HFF-Myc (cell line): ENCODE results near the gene CSAD.

Source experiments
- DNase-seq: peaks from one replicate; pipeline ENCODE4 v3.0.0-alpha.2; 2011; ENCODE audit warnings: low read depth; ENCODE audit errors: extremely low read depth
- H3K4me3 ChIP-seq: replicated peaks from 2 replicates; pipeline ENCODE4 v1.5.1; 2011; ENCODE audit warnings: low read depth, mild to moderate bottlenecking, control low read depth, low read length
- TF ChIP-seq, protein P1 (sequence below): IDR thresholded peaks from 2 replicates; pipeline ENCODE4 v1.5.1; 2012; ENCODE audit warnings: mild to moderate bottlenecking, low read depth, low read length, control low read depth; ENCODE audit errors: missing control alignments

Gene CSAD

DNA sequence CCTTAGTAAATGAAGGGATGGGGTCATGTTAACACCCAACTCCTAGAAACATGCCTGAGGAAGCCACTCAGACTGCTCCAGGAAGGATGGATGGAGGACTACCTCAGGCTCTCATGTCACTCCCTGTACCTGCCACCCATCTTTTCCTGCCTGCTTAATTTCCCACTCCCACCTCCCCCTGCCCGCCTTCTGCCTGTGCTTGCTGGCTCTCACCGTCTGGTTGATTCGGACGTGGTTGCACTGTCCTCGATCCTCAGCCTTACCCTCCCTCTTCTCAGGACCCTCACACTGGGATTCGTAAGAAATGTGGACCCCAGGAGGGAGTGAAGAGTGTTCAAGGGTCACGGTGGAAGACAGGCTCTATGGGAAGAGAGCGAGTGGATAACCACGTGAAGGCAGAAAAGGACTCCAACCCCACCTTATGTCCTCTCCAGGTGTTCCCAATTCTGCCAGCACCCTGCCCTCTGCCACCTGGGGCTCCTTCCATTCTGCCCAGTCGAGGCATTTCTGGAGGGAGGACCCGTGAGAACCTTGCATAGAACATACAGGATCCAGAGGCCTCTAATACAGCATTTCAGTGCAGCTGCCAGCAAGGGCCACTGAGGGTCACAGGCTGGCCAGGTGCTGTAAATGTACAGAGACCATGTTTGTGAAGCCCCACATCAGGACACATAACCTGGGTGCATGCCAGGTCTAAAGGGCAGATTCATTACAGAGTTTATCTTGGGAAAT lies 13.4 kb upstream of the CSAD start:
- TF ChIP-seq, protein P1, sequence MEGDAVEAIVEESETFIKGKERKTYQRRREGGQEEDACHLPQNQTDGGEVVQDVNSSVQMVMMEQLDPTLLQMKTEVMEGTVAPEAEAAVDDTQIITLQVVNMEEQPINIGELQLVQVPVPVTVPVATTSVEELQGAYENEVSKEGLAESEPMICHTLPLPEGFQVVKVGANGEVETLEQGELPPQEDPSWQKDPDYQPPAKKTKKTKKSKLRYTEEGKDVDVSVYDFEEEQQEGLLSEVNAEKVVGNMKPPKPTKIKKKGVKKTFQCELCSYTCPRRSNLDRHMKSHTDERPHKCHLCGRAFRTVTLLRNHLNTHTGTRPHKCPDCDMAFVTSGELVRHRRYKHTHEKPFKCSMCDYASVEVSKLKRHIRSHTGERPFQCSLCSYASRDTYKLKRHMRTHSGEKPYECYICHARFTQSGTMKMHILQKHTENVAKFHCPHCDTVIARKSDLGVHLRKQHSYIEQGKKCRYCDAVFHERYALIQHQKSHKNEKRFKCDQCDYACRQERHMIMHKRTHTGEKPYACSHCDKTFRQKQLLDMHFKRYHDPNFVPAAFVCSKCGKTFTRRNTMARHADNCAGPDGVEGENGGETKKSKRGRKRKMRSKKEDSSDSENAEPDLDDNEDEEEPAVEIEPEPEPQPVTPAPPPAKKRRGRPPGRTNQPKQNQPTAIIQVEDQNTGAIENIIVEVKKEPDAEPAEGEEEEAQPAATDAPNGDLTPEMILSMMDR: no peak
- H3K4me3 ChIP-seq: no peak overlapping the region
- DNase-seq: no peak

DNA sequence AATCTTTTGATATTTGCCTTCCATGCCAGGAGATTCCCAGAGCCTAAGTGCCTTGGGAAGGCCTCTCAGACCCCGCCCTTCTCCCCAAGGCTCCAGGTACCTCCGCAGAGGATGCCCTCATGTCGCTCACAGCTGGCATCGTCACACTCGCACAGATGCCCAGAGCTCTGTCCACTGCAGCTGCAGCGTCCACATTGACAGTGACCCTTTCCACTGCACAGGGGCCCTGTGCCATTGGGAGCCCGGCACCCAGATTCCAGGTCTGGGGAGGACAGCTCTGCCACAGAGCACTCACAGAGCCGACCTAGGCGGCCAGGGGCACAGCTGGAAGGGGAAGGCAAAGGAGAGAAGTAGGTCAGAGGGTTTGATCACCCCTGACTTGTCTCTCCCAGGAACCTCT lies 12.3 kb upstream of the CSAD start:
- no peak for DNase-seq
- H3K4me3 ChIP-seq: no peak overlapping the region
- TF ChIP-seq, protein P1: no peak

DNA sequence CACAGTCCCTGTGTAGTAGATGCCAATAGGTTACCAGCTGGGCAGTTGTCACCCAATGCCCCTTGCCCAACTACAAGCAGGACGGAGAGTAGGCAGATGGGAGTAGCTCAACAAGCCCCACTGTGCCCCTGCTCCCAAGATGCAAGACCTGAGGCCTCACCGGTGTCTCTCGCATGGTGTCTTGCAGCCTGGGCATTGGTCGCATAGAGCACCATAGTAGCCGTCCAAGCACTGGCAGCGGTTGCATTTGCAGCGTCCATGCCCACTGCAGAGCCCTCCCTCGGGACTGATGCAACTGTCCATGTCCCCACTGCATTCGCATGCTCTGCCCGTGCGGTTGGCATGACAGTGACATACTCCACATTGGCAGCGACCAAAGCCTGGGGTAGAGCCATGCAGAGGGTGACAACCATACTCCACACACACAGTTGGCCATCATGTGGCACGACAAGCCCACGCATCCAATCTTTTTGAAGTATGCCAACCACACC lies 11.9 kb upstream of the CSAD start:
- DNase-seq: no peak
- no peak overlapping the region for H3K4me3 ChIP-seq
- TF ChIP-seq, protein P1: no peak

DNA sequence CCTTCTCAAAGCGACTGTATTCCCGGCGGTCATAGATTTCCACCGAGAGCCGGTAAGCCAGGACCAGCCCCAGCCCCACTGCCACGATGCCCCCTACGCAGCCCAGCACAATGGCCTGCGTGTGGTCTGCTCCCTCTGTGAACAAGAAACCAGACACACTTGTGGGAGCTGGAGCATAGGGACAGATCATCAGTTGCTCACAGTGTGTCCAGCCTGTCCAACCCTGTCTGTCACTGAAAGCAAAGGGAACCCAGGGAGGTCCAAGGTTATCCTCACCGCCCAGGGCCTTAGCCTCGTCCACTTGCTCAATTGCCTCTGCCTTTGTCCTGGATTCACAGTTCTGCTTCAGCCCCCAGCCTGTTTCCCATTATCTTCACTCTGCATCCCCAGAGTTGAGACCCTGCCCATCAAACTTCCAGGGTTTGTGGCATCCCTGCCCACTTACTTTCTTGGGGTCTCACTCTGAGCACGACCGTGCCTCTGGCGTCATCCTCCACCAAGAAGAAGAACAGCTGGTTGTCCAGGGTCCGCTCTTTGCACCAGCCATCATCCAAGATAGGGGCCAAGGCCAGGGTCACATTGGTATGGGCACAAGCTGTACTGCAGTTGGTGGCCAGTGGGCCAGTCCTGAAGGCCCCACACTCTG lies 11.3 kb upstream of the CSAD start:
- H3K4me3 ChIP-seq: no peak overlapping the region
- TF ChIP-seq, protein P1: no peak
- no peak for DNase-seq

DNA sequence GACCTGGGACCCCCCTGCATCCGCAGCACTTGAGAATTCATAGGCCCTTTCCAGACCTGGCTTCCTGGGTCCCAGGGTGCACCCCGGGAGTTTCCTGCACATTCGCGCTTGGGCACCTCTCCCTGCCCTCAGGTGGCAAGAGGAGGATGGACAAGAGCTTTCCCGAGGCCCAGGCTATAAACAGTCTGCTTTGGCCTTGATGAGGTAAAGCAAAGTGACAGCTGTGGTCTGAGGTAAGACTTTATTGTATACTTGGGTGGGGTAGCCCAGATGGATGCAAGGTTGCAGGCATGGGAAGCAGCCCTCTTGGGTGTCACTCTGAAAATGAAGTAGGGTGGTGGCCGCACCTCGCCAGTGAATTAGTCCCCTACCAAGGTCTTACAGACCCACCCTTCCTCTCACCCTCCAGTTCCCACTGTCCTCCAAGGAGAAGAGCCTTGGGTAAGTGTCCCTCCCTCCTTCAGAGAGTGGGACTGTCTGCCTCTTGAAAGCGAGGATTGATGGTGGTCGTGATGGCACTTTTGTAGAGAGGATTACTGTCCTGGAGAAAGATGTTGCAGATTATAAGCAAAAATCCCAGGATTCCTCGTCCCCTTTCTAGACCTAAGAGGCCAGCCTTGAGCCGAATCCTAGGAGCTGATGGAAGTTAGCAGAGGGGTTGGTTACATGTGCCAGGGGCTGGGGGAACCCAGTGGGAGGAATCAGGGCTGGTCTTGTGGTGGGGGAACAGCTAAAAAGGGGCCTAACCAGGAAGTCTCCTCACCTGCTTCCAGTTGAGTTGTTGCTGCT lies 10.6 kb upstream of the CSAD start:
- no peak overlapping the region for H3K4me3 ChIP-seq
- DNase-seq: no peak
- TF ChIP-seq, protein P1: no peak

DNA sequence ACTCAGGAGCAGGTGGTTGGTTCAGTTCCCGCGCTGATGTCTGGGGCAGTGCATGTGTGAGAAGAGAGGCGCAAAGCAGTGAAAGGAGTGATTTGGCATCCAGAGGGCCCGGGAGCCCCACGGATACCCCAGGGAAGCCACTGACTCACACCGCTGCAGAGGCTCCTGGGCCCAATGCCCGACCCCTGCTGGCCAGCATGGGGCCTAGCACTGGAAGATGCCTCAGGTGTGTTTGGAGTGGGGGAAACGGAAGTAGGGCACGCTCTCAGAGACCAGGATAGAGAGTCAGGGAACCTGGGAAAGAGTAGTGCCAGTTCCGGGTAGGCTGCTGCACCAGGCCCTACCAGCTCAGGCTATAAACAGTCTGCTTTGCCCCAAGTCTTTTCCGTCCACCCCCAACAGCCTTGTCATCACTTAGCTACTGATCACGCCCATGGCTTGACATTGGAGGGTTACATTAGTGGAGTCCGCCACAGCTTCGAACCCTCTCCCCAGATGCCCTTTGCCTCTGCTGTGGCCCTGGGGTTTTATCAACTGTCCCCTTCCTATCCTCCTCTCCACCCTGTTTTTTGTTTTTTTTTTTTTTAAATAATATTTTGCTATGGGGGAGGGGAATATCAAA lies 9.5 kb upstream of the CSAD start:
- no peak for DNase-seq
- TF ChIP-seq, protein P1: peak; percentile 86
- H3K4me3 ChIP-seq: no peak overlapping the region
